GM19035 (cell line): ENCODE data around the gene AURKA.
"Not testable (repeated sequence)": the region's sequence is repeated elsewhere in the genome, so short reads cannot be mapped to it uniquely, and the experiment has no call there.

Experiments used
- ATAC-seq: cut with Tn5 transposase; IDR thresholded peaks from one replicate; pipeline ENCODE4 v1.9.1; 2021; ENCODE audit not compliant: unreplicated experiment

Gene AURKA

DNA sequence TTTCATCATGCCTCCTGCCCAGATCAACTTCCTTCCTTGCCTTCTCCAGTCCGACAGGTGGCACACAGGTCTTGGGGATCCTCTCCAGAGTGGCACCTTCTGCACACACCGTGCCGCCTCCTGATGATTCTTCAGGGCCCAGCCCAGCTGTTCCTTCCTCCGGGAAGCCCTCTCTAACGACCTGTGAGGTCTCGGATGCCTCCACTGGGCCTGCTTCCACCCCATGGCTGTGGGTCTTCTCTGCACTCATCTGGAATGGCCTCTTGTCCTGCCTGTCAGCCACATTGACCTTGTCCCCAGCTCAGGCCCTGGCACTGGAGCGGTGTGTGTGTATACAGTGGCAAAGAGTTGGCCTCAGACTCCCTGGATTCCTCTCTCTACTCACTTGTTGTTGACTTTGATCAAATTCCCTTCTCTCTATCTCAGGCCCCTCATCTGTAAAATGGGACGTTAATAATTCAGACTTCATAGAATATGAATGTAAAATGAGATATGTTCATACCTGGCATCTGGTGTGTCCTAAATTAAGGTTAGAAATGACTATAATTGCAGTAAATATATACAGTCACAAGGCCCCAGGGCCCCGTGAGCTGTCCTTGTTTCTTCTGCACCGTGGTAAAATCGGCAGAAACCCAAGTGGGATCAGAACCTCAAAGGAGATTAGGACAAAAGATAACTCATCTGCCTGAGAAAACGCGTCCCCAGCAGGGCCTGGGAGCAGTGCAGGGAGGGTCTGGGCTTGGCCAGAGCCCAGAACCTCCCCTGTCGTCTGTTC is 31.7 kb downstream of the AURKA start:
- no peak for ATAC-seq

DNA sequence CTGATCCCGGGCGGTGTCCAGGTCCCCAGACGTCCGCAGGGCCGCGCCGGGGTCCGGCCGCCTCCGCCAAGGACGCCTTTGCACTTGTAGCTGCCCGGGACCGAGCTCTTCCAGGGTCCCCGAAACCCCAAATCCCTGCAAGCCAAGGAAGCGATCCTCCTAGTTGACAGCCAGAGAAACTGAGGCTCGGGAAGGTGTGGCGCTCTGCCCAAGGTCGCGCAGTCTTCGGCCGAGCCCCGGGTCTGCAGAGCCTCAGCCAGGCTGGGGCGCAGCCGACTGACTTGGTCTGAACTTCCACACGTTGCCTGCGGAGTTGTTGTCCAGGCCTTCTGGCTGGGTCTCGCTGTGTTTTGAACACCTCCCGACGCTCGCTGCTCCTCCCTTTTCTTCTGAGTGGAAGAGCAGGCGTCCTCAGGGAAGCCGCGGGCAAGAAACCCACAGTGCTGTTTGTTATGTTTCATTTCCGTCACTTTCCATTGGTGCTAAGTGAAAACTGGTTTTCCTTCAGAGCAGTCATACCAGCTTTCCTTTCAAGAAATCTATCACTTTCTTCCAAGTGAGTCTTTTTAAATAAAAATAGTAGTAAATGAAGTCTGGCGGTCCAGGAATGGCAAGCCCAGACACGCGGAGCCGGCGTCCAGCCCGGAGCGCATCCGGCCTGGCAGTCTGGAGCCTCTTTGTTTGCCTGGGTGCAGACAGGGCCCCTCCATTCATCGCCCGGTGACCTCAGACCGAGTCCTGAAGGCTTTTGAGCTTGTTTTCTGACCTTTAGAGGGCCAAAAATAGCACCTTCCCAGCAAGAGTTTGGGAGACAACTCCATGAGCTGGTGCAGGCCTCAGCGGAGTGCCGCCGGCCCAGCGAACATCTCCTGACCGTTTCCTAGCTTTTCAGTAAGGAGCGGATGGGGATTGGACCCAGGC is 32.5 kb downstream of the AURKA start:
- ATAC-seq, result peak; percentile 15

DNA sequence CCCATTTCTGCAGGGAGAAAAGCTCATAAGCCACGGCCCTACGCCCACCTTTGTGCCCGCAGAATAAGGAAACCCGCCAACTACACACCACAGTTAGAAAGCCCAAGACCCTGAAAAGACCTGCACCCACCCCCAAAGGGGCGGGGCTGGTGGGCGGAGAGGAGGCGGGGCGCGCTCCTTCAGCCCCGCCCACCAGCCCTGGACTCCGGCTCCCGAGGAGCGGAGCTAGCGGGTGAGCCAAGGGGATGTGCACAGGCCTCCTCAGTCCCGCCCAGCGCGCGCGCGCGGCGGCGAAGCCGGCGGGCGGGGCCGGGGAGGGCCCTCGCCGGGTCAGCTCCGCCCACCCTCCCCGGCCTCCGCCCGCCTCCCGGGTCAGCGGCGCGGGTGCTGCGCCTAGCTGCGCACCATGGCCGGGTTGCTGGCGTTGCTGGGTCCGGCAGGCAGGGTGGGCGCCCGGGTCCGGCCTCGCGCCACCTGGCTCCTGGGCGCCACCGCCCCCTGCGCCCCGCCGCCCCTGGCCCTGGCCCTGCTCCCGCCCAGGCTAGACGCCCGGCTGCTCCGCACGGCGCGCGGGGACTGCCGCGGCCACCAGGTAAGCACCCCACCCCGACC is 33.3 kb downstream of the AURKA start, which contains the start of gene FAM210B:
Gene FAM210B, plus strand, starts transcription at position 375 of the 612 bp plus-strand sequence. Its CDS starts 32 bp downstream, at position 407.
- peak; percentile 96 for ATAC-seq

DNA sequence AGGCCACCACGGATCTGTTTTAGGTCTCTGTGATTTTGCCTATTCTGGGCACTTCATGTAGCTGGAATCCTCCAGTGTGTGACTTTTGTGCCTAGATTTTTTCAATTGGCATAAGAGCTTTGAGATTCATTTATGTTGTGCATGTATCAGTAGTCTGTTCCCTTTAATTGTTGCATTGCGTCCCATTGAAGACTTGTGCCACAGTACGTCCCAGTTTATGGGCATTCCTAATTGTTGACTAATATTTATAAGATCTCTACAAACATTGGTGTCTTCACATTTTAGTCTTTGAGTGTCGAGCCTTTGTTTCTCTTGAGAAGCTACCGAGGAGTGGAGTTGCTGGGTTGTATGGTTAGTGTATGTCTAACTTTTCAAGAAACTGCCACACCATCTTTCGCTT is 33.9 kb downstream of the AURKA start:
- no peak for ATAC-seq

DNA sequence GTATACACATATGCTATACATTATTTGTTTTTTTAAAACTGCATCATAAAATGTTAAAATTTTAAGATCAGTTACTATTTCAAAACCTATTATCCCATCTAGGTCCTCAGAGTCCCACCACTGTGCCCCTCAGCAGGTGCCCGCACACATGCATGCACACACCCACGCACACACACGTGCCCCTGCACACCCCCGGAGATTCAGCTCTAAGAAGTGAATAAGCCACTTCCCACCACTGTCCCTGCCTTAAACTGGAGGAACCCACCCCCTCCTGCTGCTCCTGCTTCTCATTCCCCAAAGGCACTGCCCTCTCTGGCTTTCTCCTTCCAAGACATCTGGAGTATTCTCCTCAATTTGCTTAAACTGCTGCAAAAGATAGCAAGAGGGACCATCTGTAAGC is 38.7 kb downstream of the AURKA start:
- ATAC-seq, result no peak

DNA sequence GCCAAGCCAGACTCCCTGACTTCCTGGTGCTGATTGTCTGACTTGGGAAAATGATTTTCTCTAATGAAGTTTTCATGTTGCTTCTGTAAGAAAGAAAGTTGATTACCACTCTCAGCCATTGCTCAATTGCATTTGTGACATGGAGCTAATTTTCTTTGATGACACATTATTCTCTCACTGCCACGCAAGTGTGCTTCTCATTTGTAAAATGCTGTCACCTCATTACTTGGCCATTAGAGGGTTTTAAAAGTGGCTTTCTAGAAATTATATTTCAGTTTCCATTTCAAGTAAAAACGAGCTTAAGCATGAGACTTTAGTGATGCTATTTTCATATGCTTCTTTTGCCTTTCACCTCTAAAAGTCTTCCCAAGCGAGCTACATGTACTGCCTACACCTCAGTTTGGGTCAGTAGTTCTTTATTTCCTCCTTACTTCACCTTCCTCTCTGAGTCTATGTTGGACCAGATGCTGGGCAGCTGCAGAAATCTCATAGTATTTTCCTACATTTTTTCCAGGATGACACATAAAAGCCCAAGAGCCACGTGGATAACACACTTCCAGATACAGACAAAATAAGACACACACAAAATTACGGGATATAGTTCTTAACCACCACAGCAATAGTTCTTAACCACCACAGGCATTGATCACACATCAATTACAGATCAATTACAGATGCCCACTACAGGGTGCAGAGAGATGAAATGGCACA is 39.5 kb downstream of the AURKA start:
- no peak for ATAC-seq

DNA sequence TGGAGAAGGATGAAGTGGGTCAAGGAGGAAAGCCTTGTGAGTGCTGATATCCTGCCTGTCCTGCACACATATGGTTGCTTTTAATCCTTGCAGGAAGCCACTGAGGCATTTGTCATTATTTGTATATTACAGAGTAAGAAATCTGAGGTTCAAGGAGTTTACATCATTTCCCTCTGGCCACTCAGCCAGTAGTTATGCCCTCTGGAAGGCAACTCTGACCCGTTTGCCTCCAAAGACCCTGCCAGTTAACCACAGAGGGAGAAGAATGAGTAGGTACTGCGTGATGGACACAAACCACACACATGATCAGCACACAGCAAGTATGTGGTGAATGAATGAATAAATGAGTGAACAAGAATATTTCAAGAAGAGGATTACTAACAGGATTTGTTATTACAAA is 41.2 kb downstream of the AURKA start:
- ATAC-seq, result no peak

DNA sequence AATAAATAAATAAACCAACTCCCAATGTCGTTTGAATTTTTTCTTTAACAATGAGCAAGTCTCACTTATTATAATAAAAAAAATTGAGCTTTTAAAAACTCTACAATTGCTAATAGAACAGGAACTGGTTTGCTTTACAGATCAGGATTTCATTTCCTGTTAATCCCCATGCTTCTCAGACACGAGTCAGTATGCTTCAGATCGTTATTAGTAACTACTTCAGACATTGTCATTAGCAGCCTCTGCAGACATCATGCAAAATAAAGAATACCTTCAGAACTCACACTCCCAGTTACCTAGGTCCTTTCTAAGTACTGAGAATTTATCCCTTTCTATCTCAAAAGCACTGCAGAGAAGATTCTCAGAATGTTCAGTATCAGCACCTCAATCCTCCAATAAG is 43.3 kb downstream of the AURKA start:
- ATAC-seq, result no peak

DNA sequence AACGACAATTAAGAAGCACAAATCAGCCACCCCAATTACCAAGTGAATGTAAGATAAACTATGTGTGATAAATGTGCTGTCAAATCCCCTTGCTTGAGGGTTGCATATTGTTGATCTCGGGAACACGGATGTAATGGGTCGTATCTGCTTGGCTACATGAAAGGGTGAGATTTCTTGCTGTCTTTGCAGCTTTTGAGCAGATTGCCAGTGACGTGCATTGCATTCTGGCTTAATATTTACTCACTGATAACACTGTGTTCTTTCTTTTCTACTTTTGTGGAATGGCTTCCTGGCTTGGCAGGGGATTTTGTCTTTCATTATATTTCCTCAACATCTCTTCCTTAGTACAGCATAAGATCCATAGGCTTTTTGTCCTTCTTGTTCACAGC is 43.7 kb downstream of the AURKA start:
- no peak for ATAC-seq

DNA sequence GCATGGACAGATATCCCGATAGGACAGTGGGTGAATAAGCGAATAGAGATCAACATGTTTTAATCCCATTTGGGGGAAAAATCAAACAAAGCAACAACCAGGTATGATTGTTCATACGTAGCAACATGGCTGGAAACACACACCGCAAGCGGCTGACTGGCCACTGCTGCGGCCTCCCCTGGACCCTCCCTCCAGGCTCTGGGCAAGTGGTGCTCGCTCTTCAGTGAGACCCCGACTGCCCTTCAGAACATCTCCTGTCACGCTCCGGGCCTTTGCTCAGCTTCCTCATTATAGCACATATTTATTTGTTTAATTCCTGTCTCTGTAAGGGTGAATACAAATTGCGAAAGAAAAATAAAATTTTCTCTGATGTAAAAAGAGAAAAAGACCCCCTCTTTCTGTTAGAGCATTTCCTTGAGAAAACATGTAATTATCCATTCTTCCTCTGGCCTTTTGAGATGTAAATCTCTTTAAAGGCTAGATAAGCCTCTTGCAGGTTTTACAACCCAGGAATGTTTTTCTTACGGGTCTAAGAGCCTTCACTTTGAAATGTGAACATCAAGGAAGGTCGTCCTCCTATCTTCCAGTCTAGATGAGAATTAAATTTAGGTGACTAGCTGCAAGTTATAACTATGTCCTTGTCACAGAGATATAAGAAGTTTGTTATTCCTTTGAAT is 44.2 kb downstream of the AURKA start:
- ATAC-seq, result no peak

DNA sequence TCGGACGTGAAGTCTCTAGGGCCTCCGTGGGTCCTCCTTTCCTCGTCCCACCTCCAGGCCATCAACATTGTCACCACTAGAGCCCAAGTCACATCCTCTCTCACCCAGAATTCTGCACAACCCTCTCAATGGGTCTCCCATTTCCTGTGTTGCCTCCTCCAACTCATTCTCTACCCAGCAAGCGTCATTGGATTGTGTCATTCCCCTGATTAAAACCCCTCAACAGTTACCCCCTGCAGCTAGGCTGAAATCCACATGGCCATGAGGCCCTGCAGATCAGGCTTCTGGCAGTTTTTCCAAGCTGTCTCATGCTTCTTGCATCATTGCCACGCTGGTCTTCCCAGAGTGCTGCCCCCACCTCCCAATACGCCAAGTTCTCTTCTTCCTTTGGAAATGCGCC is 46.1 kb downstream of the AURKA start:
- ATAC-seq, result no peak

DNA sequence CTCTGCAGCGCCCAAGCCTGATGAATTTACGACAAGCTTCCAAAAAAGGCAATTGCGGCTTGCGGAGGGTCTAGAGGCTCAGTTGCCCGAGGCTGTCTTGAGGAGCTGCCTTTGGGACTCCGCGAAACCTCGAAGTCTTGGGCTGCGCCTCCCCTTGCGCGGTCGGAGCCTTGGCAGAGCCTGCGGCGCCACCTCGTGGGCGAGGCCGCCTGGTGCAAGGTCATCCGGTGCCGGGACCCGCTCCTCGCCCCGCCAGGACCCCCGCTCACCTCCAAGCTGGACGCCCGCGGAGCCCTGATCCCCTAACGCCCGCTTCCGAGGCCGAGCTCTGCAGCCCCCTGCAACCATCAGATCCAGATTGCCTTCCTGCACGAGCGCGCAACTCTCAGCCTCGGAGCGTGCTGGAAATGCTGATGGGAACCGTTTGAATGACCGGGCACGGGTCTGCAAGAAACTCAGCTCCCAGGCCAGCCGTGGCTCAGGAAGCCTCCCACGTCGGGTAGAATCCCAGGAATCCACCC is 48.1 kb downstream of the AURKA start:
- ATAC-seq, result no peak

DNA sequence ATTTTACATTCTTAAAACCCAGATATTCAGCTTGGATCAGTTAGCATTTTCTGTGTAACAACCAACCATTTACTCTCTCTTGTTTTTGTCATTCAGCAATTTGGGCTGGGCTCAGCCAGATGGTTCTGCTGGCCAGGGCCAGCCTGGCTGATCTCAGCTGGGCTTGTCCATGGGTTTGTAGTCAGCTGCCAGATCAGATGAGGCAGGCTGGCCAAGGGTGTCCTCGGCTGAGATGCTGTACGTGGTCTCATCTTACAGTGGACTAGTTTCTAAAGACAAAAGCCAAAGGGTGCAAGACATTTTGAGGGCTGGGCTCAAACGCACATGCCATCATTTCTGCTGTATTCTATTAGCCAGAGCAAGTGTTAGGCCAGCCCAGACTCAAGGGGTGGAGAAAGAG is 49.2 kb downstream of the AURKA start:
- ATAC-seq, result no peak

DNA sequence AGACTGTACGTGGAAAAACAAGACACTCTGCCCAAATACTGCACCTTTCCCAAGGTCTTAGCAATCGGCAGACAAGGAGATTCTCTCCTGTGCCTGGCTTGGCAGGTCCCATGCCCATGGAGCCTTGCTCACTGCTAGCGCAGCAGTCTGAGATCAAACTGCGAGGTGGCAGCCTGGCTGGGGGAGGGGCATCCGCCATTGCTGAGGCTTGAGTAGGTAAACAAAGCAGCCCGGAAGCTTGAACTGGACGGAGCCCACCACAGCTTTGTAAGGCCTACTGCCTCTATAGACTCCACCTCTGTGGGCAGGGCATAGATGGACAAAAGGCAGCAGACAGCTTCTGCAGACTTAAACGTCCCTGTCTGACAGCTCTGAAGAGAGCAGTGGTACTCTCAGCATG is 55.3 kb downstream of the AURKA start:
- ATAC-seq, result not testable (repeated sequence)

DNA sequence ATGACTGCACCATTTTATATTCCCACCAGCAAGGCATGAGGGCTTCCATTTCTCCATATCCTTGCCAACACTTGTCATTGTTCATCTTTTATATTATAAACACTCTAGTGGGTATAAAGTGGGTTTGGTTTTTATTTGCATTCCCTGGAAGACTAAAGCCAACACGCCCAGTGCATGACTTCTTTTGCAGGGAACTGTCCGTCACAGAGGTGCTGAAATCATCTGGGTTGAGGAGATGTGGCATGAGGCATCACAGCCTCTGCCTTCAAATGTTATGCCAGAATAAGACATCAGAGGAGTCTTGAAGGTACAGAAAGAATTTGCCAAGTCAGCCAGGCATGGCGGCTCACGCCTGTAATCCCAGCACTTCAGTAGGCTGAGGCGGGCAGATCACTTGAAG is 63.2 kb downstream of the AURKA start:
- no peak for ATAC-seq

DNA sequence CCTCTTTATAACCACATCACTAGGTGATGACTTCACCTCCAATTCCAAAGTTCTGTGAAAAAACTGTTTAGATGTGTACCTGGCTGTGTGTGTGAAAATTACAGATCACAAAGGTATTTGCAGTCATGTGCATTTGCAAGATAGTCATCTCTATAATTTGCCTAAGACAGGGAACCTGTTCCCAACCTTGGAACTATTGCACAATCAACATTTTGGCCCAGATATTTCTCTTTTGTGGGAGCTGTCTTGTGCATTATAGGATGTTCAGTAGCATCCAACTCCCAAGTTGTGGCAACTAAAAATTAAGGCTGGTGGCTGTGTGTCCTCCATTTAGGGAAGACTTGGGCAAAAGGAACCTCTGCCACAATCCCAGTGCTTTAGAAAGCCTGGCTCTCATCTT is 67.2 kb downstream of the AURKA start:
- no peak for ATAC-seq

DNA sequence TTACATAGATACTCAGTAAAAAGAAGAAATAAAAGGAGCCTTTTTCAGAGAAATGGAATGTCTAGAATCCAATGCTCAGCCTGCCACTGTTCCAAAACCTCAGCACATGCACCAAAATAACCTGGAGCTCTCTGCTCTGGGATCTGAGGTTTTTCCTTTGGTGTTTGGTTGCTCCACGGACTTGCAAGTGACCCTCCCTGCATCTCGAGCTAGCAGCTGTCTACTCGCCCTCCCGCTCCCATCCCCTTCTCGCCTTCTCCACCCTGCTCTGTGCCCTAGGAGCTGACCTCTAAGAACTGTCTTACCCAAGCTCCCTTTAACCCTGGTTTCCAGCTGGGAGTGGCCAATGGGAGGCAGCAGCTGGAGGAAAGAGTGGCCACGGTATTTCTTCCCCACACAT is 68.4 kb downstream of the AURKA start:
- no peak for ATAC-seq

DNA sequence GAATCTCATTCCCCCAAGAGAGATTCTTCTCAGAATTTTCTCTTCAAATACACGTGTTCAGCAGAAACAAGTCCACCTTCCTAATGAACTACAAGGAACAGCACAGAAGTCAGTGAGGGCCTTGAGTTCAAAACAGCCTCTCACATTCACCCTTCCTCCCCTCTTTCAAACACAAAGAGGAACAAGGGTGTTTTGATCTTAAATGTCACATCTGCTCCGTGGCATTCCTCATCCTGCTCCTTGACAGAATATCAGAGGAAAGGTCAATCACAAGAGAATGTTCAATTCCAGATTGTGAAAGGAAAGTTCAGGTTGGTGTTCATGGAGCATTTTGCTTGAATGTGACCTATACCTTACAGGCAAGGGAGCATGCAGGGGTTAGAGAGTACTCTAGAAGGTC is 68.8 kb downstream of the AURKA start:
- ATAC-seq, result no peak

DNA sequence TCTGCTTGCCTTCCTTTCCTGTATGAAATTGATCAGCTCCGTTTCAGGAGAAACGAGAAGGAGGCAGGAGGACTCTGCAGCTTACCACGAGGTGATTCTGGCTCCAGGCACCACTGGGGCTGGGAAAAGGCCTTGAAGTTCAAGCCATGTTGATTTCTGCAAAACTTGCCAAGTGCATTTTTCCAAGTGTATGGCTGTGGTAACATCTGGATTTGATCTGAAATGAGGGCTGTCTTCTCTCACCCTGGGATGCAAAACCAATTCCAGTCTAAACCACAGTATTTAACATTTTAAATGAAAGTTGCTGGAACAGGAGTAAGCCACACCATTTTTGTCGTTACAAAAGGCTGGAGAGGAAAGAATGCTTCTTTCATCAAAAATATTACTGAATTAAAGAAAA is 69.3 kb downstream of the AURKA start:
- no peak for ATAC-seq
